DLD1 (cell line): ENCODE measurements around the gene VCX2.
"Not testable (repeated sequence)": the region's sequence is repeated elsewhere in the genome, so short reads cannot be mapped to it uniquely, and the experiment has no call there.

Experiments used
- in situ Hi-C: cut with HindIII; loops from 2 replicates; pipeline ENCODE4 v1.10.0; 2017; ENCODE audit warnings: low sequenced_read_pairs

VCX2 gene

DNA sequence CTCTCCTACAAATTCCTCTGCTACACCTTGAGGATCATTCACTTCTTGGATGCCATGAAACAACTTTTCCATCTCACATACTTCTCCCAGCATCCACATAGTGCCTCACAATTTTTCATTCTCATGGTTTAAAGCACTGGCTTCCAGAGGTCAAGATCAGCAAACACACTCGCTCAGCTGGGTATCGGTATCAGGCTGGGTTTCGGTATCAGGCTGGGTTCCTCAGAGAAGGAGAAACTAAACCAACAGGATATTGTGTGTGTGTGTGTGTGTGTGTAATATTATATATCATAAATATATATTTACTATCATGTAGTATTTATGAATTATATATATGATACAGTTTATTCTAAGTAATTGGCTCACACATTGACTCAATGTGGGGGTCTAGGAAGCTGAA is at the start of gene VCX2:
VCX2 (minus strand) TSS at position 99 of the 400 bp plus-strand sequence. CDS start 624 bp downstream, outside the sequence.
- in situ Hi-C loops: not testable (repeated sequence)

DNA sequence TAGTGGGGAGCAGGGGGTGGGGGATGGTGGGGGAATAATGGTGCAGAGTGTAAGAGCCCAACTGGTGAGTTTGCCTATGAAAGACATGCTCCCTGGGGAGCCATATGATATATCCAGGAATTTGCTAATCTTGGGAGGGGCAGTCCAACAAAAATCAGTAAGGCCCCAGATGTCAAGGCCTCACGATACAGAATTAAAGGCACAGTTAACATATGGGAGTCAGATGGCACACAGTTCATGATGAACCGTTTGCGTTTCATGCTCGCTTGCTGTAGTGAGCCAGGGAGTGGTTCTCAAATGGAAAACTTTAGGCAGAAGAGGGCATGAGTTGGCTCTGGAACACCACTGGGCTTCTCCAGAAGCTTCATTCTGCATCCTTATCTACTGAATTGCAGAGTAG is 33.9 kb upstream of the VCX2 start:
- in situ Hi-C loops: no loop called here

DNA sequence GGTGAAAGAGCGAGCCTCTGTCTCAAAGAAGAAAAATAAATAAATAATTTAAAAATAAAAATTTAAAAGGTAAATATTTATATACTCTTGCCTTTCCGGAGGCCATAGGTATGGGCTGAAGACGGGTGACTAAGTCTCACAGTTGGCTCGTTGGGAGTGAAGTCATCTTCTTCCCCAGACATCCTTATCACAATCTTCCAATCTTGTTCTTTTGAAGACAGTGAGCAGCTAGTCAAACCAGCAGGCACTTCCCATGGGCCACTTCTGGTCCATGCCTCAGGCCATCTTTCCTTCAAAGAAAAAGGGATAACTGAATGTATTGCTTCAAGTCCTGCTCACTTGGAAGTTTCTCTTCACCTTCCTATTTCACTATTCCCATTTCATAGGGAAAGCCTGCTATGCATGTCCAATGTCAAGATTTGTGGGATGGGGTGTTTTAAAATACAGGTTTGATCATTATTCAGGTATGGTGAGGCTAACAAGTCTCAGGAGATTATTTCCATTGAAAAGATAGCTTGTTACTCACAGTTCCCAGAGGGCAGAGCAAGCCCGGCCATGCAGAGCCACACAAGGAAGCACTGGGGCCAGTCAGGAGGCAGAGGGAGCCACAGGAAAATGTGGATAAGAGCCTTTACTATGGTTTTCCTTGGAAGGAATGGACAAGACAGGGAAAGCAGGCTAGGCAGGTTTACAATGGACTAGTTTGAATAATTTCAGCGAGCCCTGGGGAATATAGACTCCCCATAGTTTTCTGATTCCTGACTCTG is 33.3 kb upstream of the VCX2 start:
- in situ Hi-C loops: no loop called here

DNA sequence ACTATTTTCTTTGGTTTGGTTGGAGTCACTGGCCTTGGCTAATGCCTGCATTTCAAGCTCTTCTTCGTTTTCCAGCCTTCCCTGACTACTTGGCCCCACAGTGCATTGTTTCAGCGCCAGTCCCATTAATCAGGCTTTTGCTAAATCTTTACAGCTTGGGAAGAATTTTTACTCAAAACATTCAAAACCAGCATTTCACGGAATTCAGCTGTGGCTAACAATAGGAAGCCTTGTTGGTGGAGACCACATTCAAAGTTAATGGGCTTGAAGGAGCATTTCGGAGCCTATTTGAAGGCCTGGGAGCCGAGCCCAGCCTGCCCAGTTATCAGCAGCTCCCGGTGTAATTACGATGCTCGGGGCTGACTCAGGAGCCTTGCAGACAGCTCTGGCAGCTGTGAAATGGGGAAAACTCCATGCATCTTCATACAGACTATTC is 30.8 kb upstream of the VCX2 start:
- in situ Hi-C loops: no loop called here

DNA sequence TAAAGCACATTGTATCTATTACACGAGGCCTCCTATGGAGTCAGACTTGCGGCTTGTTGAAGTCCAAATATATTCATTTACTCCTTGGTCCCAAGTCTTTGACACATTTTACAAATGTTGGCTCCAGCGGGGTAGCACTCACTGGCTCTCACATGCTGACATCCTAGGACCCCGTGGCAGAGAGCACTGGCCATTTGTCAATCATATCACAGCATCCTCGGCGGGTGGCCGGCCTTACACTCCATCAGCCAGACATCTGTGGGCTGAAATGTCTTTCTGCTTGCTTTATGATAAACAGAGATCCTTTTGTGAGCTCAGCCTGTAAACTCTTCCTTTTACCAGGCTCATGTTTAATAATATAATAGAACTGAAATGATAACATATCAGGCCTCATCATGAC is 25.7 kb upstream of the VCX2 start:
- in situ Hi-C loops: no loop called here

DNA sequence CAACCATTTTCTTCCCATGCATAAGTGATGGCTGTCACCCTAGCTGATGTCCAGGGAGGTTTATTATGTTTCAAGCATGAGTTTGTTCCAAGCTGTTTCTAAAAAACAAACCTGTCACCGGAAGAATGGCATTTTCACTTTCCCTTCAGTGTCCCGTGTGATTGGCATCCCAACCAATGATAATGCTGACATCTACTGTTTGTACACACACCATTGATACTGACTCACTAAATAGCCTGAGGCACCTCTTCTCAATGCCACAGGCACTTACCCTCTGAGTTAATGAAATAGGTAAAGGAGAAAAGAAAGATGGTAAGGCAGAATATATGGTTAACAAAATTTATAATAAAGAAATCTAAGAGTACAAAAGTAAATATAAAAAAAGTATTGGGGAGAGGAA is 23.1 kb upstream of the VCX2 start:
- in situ Hi-C loops: no loop called here

DNA sequence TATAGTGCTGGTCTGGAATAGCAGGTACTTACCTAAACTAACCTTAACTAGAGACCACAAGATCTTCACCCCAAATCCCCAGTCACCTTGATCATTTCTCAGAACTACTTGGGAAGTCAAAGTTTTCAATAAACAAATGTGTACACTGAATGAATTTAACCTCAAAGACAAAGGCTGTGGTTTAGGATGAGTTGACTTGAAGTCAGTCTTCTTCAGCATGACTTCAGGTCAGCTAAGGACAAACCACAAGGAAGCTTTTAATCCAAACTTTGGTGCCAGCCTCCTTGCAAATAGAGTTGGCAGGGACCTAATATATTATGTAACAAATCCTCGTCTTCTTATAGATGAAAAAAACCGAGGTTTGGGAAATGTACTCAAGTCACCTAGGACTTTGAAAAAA is 21.2 kb upstream of the VCX2 start:
- in situ Hi-C loops: no loop called here

DNA sequence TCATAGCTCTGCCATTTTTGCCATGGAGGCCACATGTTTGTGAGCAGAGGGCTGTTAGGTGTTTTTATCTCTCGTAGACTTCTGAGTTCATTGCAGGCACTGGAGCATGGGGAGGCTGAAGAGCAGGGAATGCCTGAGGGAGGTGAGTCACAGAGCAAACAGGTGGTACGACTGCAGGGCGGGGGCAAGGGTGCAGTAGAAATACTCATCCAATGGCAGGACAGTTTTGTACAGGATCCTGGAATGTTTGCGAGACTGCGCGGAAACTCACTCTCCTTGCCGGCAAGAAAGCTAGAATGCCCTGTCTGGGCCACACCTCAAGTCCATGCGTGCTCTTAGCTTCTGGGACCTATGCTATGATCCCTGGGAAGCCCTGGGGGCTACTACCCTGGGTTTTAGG is 20.0 kb upstream of the VCX2 start:
- in situ Hi-C loops: no loop called here

DNA sequence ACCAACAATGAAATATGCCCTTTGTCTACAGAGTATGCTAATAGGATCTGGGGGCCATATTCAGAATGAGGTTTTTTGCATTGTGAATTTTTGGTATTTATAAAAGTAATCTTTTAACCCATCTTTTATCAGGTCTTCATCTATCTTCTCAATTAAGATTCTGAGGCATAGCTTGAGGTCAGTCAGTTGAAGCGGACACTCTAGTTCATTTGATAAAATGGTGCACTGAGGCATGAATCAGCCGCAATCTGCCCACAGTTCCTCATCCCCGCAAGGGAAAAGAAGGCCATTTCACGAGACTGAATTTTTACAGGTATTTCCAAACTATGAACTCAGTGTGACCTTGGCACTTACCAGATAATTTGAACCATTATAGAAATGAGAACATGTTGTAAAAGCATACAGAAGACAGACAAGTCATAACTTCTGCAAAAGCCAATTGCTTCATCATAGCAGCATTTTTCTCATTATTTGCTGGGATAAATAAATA is 19.3 kb upstream of the VCX2 start:
- in situ Hi-C loops: no loop called here

DNA sequence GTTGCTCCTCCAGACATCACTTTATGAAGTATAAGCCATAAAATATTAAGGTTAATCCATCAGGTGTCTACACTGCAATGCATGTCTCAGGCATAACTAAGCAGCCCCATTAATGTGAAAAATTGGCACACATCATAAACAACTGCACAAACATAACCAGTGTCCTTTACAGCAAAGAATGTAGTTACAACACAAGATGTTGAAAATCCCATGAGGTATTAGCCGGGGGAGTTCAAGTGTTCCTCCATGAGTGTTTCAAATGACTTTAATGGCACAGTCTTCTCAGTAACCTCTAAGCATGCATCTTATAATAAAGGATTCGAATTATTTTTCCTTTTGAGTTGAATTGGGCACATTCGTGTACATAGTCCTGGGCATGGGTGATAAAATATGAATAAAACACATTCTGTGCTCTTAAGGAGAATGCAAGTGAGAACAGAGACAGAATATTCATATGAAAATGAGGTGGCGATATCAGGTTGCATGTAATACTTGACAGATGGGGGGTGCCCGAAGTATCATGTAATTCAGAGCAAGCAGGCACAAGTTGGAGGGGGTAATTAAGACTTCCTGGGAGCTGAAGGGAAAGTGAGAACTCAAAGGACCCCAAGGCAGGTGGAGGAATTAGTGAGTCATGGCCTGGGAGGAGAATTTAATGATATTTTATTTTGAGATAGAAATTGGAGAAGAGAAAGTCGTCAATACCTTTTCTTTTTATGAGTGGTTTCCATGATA is 18.2 kb upstream of the VCX2 start:
- in situ Hi-C loops: no loop called here

DNA sequence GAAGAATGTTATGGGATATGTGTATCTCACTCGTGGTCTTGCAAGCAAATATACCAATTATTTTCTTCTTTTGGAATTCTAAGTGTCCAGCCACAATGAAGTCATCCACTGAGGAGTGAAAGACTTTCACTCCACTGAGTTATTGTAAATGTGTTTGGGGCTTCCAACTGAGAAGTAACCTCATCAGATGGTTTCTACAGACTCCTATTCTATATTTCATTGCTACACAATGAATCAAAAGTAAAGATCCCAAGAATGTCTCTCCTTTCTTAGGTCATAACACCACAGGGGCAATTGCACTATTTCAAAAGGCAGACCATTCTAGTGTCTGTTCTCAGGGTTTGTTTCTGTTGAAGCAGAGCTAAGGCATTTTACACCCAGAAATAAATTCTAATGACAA is 12.3 kb upstream of the VCX2 start:
- in situ Hi-C loops: no loop called here

DNA sequence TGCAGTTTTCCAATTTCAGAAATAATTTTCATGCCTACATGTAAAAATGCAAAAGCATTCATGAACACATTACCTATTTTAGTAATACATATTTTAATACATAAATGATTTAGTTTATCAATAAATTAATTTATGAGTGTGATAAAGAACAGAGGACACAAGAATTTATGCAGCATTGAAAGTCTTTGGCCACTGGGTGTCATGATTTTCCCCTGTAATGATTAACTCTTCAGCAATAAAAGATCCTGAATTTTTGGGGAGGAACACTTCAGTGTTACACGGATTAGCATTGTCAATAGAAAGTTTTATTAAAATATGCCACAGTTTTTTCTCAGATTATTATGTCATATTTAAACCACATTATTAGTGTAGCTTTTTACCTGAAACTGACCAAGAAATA is 8.6 kb upstream of the VCX2 start:
- in situ Hi-C loops: no loop called here

DNA sequence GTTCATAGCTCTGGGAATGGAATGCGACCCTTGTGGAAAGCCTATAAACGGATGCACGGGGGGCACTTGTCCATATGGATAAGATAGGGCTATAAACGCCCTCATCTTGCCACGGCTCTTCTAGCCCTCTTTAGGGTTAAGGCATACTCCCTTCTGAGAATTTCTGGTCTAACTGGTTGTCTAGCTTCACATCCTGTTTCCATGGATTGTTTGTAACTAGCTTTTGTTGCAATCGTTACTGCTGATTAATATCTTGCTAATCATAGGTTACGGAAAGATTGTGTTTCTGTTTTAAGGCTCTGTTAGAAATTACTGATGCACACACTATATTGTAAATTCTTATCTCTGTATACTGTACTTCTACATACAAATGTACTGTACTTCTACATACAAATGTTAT is 17.1 kb downstream of the VCX2 start:
- in situ Hi-C loops: not testable (repeated sequence)

DNA sequence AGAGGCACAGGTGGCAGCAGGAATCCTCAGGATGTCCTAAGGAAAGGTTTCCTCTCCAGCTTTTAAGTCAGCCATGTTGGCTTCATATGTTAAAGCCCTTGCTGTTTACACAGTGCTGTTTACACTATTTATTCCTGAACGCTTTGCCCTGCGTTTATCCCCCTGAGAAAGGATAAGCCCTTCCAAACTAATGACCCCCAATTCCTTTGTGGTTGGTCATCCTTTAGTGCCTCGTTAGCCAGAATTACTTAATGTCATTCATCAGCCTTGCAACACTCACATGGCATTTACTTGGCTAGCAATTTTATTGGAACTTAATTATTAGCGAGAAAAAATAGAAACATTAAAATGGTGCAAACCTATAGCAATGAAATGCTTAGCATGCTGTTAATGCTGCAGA is 23.8 kb downstream of the VCX2 start:
- in situ Hi-C loops: no loop called here

DNA sequence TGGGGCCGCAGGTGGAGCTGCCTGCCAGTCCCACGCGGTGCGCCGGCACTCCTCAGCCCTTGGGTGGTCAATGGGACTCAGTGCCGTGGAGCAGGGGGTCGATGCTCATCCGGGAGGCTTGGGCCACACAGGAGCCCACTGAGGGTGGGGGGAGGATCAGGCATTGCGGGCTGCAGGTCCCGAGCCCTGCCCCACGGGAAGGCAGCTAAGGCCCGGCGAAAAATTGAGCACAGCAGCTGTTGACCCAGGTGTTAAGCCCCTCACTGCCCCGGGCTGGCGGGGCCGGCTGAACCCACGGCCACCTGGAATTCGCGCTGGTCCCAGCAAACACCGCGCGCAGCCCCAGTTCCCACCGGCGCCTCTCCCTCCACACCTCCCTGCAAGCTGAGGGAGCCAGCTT is 26.1 kb downstream of the VCX2 start:
- in situ Hi-C loops: no loop called here

DNA sequence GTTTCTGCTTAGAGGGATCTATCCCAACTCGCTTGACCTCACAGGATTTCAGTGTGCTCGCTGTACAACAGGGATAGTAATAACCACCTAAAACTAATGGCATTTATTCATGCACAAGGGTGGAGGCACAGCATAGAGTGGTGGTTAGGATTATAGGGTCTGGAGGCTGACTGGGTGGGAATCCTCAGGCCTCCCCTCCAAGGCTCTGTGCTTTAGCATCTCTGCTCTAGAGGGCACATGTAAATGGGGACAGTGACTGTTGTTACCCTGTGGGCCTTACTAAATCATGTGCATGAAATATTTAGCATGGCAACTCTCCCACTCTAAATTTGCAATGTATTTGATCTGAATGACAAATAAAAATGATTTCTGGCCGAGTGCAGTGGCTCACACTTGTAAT is 29.2 kb downstream of the VCX2 start:
- in situ Hi-C loops: no loop called here

DNA sequence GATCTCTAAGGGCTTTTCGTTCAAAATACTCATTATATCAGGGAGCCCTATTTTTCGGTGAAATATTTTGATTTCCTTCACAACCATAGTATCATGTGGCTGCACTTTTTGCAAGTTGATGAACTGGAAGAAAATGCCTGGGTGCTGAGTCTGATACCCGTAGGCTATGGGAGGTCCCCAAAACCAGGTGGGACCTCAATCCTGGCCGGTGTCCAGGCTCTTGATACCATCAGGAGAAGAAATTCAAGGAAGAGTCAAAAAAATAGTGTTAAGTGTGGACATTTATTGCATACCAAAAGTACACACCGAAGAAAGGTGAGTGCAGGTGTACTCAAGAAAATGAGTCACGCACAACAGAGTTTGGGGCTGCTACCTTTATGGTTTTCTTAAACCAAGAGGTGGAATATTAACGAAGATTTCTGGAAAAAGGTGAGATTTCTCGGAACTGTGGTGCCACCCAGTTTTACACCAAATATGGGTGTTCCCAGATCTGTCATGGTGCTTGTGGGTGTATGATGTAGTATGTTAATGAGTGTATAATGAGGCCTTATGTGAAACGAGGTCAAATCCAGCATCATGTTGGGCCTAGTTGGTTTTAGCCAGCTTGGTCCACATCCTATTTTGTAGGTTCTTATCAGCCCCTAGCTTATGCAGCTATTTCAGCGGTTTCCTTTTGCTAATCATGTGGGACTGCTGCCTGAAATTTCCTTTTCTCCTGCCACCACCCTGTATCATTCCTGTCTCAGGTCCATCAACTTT is 29.9 kb downstream of the VCX2 start:
- in situ Hi-C loops: no loop called here

DNA sequence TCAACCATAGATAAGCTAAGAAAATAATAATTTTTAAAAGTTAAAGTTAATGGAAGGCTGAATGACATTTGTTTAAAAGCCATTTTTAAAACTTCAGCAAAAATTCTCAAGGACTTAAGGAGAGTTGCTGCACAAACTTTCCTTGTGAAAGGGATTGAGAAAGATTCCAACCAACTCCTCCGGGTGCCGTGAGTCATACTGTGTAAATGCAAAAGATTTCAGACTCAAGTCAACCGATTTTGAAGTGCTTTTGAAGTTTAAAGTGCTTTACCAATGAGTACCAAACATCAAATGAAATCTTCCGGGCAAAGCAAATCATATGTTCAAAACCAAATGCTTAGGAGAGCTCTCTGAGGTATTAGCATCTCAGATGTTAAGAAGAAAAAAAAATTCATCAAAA is 31.4 kb downstream of the VCX2 start:
- in situ Hi-C loops: no loop called here

DNA sequence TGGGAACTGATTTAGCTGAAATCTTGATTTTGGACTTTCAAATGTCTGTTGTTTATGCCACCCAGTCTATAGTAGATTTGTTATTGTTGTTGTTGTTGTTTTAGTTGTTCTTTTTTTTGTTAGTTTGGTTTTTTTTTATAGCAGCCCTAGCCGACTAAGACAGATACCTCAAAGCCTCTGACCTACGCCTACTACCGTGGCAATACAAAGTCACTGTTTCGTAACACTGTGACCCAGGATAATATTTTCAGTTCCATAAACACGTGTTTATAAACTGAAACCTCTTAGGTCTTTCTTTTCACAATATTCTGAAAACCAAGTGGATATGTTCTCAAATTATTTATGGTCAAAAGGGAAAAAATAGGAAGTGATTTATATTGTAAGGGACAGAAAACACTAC is 32.8 kb downstream of the VCX2 start:
- in situ Hi-C loops: no loop called here

DNA sequence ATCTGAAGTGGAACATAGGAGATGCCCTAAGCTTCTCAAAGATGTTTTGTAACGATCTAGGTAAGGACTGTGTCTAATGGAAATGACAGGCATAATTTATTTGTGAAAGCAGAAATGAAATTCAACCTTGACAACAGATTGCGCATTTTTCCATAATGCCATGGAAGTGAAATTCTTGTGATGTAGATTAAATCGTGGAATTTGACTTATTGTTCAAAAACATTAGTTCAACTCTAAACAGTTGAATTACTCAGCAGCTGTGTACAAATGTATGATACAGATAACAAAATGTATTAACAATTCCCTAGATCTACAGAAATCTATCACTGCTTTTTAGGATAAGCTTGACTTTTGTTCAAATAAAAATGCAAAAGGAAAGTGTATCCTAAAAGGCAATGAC is 44.4 kb downstream of the VCX2 start:
- in situ Hi-C loops: no loop called here

DNA sequence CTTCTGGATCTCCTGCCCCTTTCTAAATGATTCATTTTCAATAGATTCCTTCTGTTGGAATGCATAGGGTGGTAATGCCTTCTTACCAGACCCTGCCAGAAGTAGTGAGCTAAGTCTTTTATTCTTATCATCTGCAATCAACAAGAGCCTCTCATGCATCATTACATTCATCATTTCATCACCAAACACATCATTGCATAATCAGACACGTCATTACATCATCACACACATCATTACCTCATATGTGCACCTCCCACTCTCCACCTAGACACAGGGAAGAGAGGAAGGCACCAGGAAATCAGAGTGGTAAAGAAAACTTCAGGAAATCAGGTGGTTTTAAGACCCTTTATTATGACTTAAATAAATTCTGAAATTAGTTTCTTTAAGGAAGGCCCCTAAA is 45.0 kb downstream of the VCX2 start:
- in situ Hi-C loops: no loop called here

DNA sequence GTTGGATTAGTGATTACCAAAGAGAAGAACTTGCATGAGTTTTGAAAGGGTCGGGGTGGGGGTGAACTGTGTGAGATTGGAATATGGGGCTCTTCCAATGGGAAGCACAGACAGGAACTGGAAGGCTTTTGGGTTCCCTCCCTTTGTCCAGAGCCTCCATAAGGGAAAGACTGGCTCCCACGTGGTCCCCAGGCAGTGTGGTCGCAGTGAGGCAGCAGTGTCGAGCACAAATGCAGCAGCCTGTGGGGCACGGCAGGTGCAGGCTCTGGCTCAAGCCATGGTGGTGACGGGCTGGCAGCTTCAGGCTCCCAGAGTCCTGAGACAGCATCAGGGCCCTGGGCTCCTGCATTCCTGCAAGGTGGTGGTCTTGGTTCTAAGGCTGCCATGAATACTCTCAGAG is 45.5 kb downstream of the VCX2 start:
- in situ Hi-C loops: no loop called here
